Ovary (tissue), 9 donors: ENCODE data around the gene SLC26A2. TPM values are rescaled to one million over a fixed set of nuclear protein-coding genes. Genes with fewer than 3 reads are reported as not detected.

Experiments
- DNase-seq, 5 donors: peaks; one replicate each; pipeline ENCODE4 v3.0.0-alpha.2; 2019 to 2020
- H3K27ac ChIP-seq, 2 donors: fragments of 200-600 bp; one replicate each; pipeline versions ENCODE4 v1.5.1 to v1.8.0; 2019 to 2022
- H3K27me3 ChIP-seq: fragments of 200-600 bp; one replicate; pipeline ENCODE4 v1.8.0; 2022
- H3K36me3 ChIP-seq: fragments of 200-600 bp; sonication (generic); one replicate; pipeline ENCODE4 v1.5.1; 2019
- H3K4me1 ChIP-seq: one replicate; pipeline ENCODE4 v1.8.1; 2013; ENCODE audit warnings: mild to moderate bottlenecking, moderate library complexity; ENCODE audit not compliant: insufficient read depth
- H3K4me3 ChIP-seq: fragments of 200-600 bp; sonication (generic); one replicate; pipeline ENCODE4 v1.5.1; 2017
- H3K9me3 ChIP-seq, 2 donors: fragments of 200-600 bp in 1 of 2; sonication (generic) in 1 of 2; one replicate each; pipeline versions ENCODE4 v1.5.1 to v1.8.1; 2013 to 2019; ENCODE audit warnings: mild to moderate bottlenecking in 1 of 2, moderate library complexity in 1 of 2
- CTCF ChIP-seq, 3 donors: fragments of 450-650 bp in 2 of 3; fragments of 200-600 bp in 1 of 3; IDR thresholded peaks; one replicate each; pipeline versions ENCODE4 v1.5.1 to v1.8.0; 2016 to 2022; ENCODE audit warnings: antibody characterized with exemption in 3 of 3, mild to moderate bottlenecking in 1 of 3
- EP300 ChIP-seq: sonication (generic); formaldehyde crosslinking; IDR thresholded peaks from one replicate; pipeline ENCODE4 v1.6.1; 2017; ENCODE audit warnings: antibody characterized with exemption
- POLR2A ChIP-seq: fragments of 450-650 bp; IDR thresholded peaks from one replicate; pipeline ENCODE4 v1.6.1; 2017; ENCODE audit warnings: antibody characterized with exemption, mild to moderate bottlenecking, moderate library complexity
- WGBS, 3 donors: extraction: QIAGEN DNeasy Blood & Tissue Kit in 1 of 3; methylation state at CpG; one replicate each; pipeline versions ENCODE4 v1.1.5 to v1.1.7; 2013 to 2017; 5-methylcytosine and 5-hydroxymethylcytosine counted together
- intact Hi-C, 4 donors: fragments of 100-400 bp; cut with DNase I; formaldehyde crosslinking; loops; one replicate each; pipeline versions ENCODE4 v1.11.0 to v1.15.1; 2022 to 2023
- polyA plus RNA-seq, 2 donors: library from polyadenylated mRNA; stranded (reverse); fragments of 200-250 nt in 1 of 2; fragments of 350-450 nt in 1 of 2; fragmentation: Illumina TruSeq in 1 of 2; extraction: RNeasy Lipid Tissue Mini Kit (QIAGEN cat#74804) in 1 of 2; gene quantifications; one replicate each; pipeline ENCODE4 v1.2.3, GENCODE V29; 2013 to 2014
- total RNA-seq, 7 donors: library from RNA; depleted of rRNA in 2 of 7; stranded (reverse); fragments of >200 nt in 2 of 7; fragmentation: NEBNext Ultra II Directional in 3 of 7; extraction: Animal tissue kit (Norgen Biotek cat#: 25700) in 3 of 7; gene quantifications; one replicate each; pipeline versions ENCODE4 v1.1.0 to v1.2.4, GENCODE V29; 2016 to 2023
- donor health status: DM: no; HTN: no; CAD: no; lungs with moderate emphysema.
- donor health status: DM: no; HTN: no; CAD: no.
- donor health status: Bipolar disorder and iron deficiency.
- donor health status: DM: yes; HTN: yes; CAD: no.
- donor health status: DM: no; HTN: no; CAD: no.
- donor health status: DM: yes; HTN: yes; CAD: no.

The SLC26A2 gene
- total and polyA plus RNA-seq, 9 donors = 4.4 to 19.0 (median 13.3) TPM

GRCh38 chr5:149995385-149996204 lies 35.0 kb downstream of the SLC26A2 start:
- Histone ChIP-seq H3K4me1 (no peaks in the 10 kb centered on the region), H3K9me3 (no peaks in the 10 kb centered on the region), H3K27me3 (no peaks in the 10 kb centered on the region), H3K36me3 (no peaks in the 10 kb centered on the region), H3K27ac (no peak overlapping the region), H3K4me3 (no peak overlapping the region)
- intact Hi-C loops = loop anchor here in 2 of 4 donors (10.0 kb wide), 2 partner anchors 161 to 361 kb away; no protein-coding TSS in a partner anchor
- WGBS, 3 donors = 89 to 91% (median 90%) methylated on average over 14 of the region's 14 CpGs
- DNase-seq = no peak
- TF ChIP-seq EP300 (no peak), CTCF (IDR thresholded peaks at IDR 0.05) (no peak), POLR2A (no peak)

- no peaks in the 10 kb centered on the region for H3K9me3 ChIP-seq
- no peaks in the 10 kb centered on the region for H3K36me3 ChIP-seq
- TF ChIP-seq EP300 (no peak), CTCF (IDR thresholded peaks at IDR 0.05) (no peak), POLR2A (no peak)
- DNase-seq = no peak
- H3K4me3 ChIP-seq = no peak overlapping the region
- no peaks in the 10 kb centered on the region for H3K4me1 ChIP-seq
- WGBS, 3 donors = 88 to 90% (median 88%) methylated on average over 6 of the region's 6 CpGs
- intact Hi-C loops = loop anchor here in 2 of 4 donors (10.0 kb wide), 2 partner anchors 162 to 362 kb away; no protein-coding TSS in a partner anchor
- no peaks in the 10 kb centered on the region for H3K27me3 ChIP-seq
- no peak overlapping the region for H3K27ac ChIP-seq
These were observed 35.8 kb downstream of the SLC26A2 start for GRCh38 chr5:149996205-149996890.

- Histone ChIP-seq H3K36me3 (no peaks in the 10 kb centered on the region), H3K27me3 (no peaks in the 10 kb centered on the region), H3K9me3 (no peaks in the 10 kb centered on the region), H3K4me3 (no peak overlapping the region), H3K27ac (no peak overlapping the region), H3K4me1 (peaks cover 4% of the 10 kb centered on the region)
- DNase-seq = no peak
- TF ChIP-seq EP300 = no peak
- no peak for TF ChIP-seq POLR2A
- TF ChIP-seq CTCF (IDR thresholded peaks at IDR 0.05) = no peak
- 96 to 99% (median 99%) methylated on average over 3 of the region's 3 CpGs for WGBS, 3 donors
- intact Hi-C loops = loop anchor here in 2 of 4 donors (10.0 kb wide), 2 partner anchors 163 to 363 kb away; no protein-coding TSS in a partner anchor
These were observed 37.7 kb downstream of the SLC26A2 start for GRCh38 chr5:149998281-149998680.

GRCh38 chr5:149999359-149999758 lies 38.8 kb downstream of the SLC26A2 start:
- H3K27ac ChIP-seq = no peak overlapping the region
- intact Hi-C loops = loop anchor here in 2 of 4 donors (10.0 kb wide), 2 partner anchors 165 to 365 kb away; no protein-coding TSS in a partner anchor
- DNase-seq = no peak
- TF ChIP-seq CTCF (IDR thresholded peaks at IDR 0.05) (no peak), EP300 (no peak), POLR2A (no peak)
- peaks cover 4% of the 10 kb centered on the region for H3K4me1 ChIP-seq
- no peaks in the 10 kb centered on the region for H3K27me3 ChIP-seq
- H3K4me3 ChIP-seq = no peak overlapping the region
- no peaks in the 10 kb centered on the region for H3K36me3 ChIP-seq
- 49 to 52% (median 51%) methylated on average over 3 of the region's 3 CpGs for WGBS, 3 donors
- no peaks in the 10 kb centered on the region for H3K9me3 ChIP-seq
